Measurements from ENCODE around the gene APEH. TPM values are rescaled to one million over a fixed set of nuclear protein-coding genes. Genes with fewer than 3 reads are reported as not detected.

Gene APEH
- total and polyA plus RNA-seq, 4 donors, result 25.2 to 119 (median 69.2) TPM

GRCh38 chr3:49701388-49702077 is 27.4 kb downstream of the APEH start:
- Histone ChIP-seq H3K9me3 (ENCODE audit: control insufficient read depth in 4 of 4, insufficient read depth in 3 of 4, low read length in 3 of 4) (no peaks in the 10 kb centered on the region), H3K9ac (ENCODE audit: insufficient read depth in 1 of 2, low read length in 2 of 2) (no peak overlapping the region), H3K27ac (ENCODE audit: low read depth in 1 of 2, low read length in 1 of 2) (no peak overlapping the region), H3K4me3 (no peak overlapping the region), H3K36me3 (ENCODE audit: control insufficient read depth in 4 of 4, insufficient read depth in 4 of 4, low read length in 4 of 4) (peaks cover 0 to 63% (median 27%) of the 10 kb centered on the region in 4 donors), H3K27me3 (ENCODE audit: control insufficient read depth in 3 of 3, insufficient read depth in 3 of 3, low read length in 2 of 3) (no peaks in the 10 kb centered on the region), H3K4me1 (ENCODE audit: control insufficient read depth in 5 of 5, insufficient read depth in 5 of 5, low read length in 5 of 5) (peaks cover 0 to 5% (median 0%) of the 10 kb centered on the region in 5 donors)
- WGBS, 2 donors, result 86 to 90% methylated on average over 21 of the region's 21 CpGs
- ATAC-seq (ENCODE audit: insufficient read depth, low FRiP score) (no peak), DNase-seq (no peak)
- TF ChIP-seq, protein P1, sequence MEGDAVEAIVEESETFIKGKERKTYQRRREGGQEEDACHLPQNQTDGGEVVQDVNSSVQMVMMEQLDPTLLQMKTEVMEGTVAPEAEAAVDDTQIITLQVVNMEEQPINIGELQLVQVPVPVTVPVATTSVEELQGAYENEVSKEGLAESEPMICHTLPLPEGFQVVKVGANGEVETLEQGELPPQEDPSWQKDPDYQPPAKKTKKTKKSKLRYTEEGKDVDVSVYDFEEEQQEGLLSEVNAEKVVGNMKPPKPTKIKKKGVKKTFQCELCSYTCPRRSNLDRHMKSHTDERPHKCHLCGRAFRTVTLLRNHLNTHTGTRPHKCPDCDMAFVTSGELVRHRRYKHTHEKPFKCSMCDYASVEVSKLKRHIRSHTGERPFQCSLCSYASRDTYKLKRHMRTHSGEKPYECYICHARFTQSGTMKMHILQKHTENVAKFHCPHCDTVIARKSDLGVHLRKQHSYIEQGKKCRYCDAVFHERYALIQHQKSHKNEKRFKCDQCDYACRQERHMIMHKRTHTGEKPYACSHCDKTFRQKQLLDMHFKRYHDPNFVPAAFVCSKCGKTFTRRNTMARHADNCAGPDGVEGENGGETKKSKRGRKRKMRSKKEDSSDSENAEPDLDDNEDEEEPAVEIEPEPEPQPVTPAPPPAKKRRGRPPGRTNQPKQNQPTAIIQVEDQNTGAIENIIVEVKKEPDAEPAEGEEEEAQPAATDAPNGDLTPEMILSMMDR (IDR thresholded peaks at IDR 0.05; ENCODE audit: control extremely low read depth, extremely low read depth), result no peak

DNA sequence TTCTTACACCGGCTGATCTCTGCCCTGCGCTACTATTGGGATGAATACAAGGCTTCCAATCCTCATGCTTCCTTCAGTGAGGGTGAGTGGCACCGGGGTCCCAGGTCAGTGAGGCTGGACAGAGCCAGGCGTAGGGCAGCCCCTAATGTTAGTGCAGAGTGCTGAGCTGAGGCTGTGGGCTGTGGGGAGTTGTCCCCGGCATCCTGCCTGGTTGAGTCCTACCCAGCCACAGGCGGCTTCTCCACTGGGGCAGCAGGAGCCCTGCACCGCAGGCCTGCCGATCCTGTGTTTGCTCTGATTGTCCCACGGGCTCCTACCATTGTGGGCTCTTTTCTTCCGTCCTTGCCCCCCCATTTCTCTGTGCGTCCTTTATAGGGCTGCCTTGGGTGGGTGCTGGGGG is 28.5 kb downstream of the APEH start:
- TF ChIP-seq, protein P1 (IDR thresholded peaks at IDR 0.05; ENCODE audit: control extremely low read depth, extremely low read depth), result no peak
- Histone ChIP-seq H3K9me3 (ENCODE audit: control insufficient read depth in 4 of 4, insufficient read depth in 3 of 4, low read length in 3 of 4) (no peaks in the 10 kb centered on the region), H3K9ac (ENCODE audit: insufficient read depth in 1 of 2, low read length in 2 of 2) (no peak overlapping the region), H3K27me3 (ENCODE audit: control insufficient read depth in 3 of 3, insufficient read depth in 3 of 3, low read length in 2 of 3) (no peaks in the 10 kb centered on the region), H3K36me3 (ENCODE audit: control insufficient read depth in 4 of 4, insufficient read depth in 4 of 4, low read length in 4 of 4) (peaks cover 0 to 70% (median 29%) of the 10 kb centered on the region in 4 donors), H3K4me3 (no peak overlapping the region), H3K27ac (ENCODE audit: low read depth in 1 of 2, low read length in 1 of 2) (no peak overlapping the region), H3K4me1 (ENCODE audit: control insufficient read depth in 5 of 5, insufficient read depth in 5 of 5, low read length in 5 of 5) (peaks cover 0 to 5% (median 0%) of the 10 kb centered on the region in 5 donors)
- ATAC-seq (ENCODE audit: insufficient read depth, low FRiP score) (no peak), DNase-seq (no peak)
- 94 to 99% methylated on average over 11 of the region's 11 CpGs for WGBS, 2 donors

GRCh38 chr3:49703443-49703927 is 29.3 kb downstream of the APEH start:
- no peak overlapping the region for H3K27ac ChIP-seq (ENCODE audit: low read depth in 1 of 2, low read length in 1 of 2)
- TF ChIP-seq, protein P1 (IDR thresholded peaks at IDR 0.05; ENCODE audit: control extremely low read depth, extremely low read depth), result peak; percentile 65
- 53 to 61% methylated on average over 14 of the region's 14 CpGs for WGBS, 2 donors

More at GRCh38 chr3:49703443-49703927, 29.3 kb downstream of the APEH start:
- Histone ChIP-seq H3K9ac (ENCODE audit: insufficient read depth in 1 of 2, low read length in 2 of 2) (no peak overlapping the region), H3K9me3 (ENCODE audit: control insufficient read depth in 4 of 4, insufficient read depth in 3 of 4, low read length in 3 of 4) (no peaks in the 10 kb centered on the region), H3K27me3 (ENCODE audit: control insufficient read depth in 3 of 3, insufficient read depth in 3 of 3, low read length in 2 of 3) (no peaks in the 10 kb centered on the region), H3K36me3 (ENCODE audit: control insufficient read depth in 4 of 4, insufficient read depth in 4 of 4, low read length in 4 of 4) (peaks cover 0 to 70% (median 24%) of the 10 kb centered on the region in 4 donors), H3K4me1 (ENCODE audit: control insufficient read depth in 5 of 5, insufficient read depth in 5 of 5, low read length in 5 of 5) (peaks cover 0 to 5% (median 0%) of the 10 kb centered on the region in 5 donors), H3K4me3 (no peak overlapping the region)
- DNase-seq (peak; percentile 56 to 65 (median 59)), ATAC-seq (ENCODE audit: insufficient read depth, low FRiP score) (peak; percentile 44)

Data from lung (tissue), 12 donors.